Brain microvascular endothelial cell (primary cell): ENCODE measurements around the gene PRDM16.

Experiments used
- DNase-seq: peaks from one replicate; pipeline ENCODE4 v3.0.0-alpha.2; 2020
- H3K27ac ChIP-seq: fragments of 250-450 bp; sonication (Bioruptor Pico); 2 replicates; pipeline ENCODE4 v1.5.1; 2020; ENCODE audit warnings: mild to moderate bottlenecking, moderate library complexity
- H3K27me3 ChIP-seq: fragments of 250-450 bp; sonication (Bioruptor Pico); replicated peaks from 2 replicates; pipeline ENCODE4 v1.5.1; 2020; ENCODE audit warnings: mild to moderate bottlenecking
- H3K36me3 ChIP-seq: fragments of 250-450 bp; sonication (Bioruptor Pico); replicated peaks from 2 replicates; pipeline ENCODE4 v1.5.1; 2020; ENCODE audit warnings: mild to moderate bottlenecking
- H3K4me3 ChIP-seq: 2 replicates; pipeline ENCODE4 v1.5.1; 2011; ENCODE audit warnings: low read depth, mild to moderate bottlenecking, control low read depth, low read length, moderate library complexity
- CTCF ChIP-seq: IDR thresholded peaks from 2 replicates; pipeline ENCODE4 v1.5.1; 2011; ENCODE audit warnings: low read depth, mild to moderate bottlenecking, moderate library complexity, low read length, control low read depth, inconsistent platforms; ENCODE audit errors: missing control alignments
- in situ Hi-C: cut with HindIII; loops from 2 replicates; pipeline ENCODE4 v1.10.0; 2017; ENCODE audit warnings: low sequenced_read_pairs, low pct_ligation_motif_present

Gene PRDM16

GRCh38 chr1:3454811-3455618 is 386.0 kb downstream of the PRDM16 start:
- Histone ChIP-seq H3K27me3 (no peaks in the 10 kb centered on the region), H3K4me3 (no peak overlapping the region), H3K27ac (no peak overlapping the region), H3K36me3 (no peaks in the 10 kb centered on the region)
- TF ChIP-seq CTCF = no peak
- in situ Hi-C loops = no loop called here
- no peak for DNase-seq

GRCh38 chr1:3455670-3456448 is 386.9 kb downstream of the PRDM16 start:
- H3K4me3 ChIP-seq = no peak overlapping the region
- no peaks in the 10 kb centered on the region for H3K27me3 ChIP-seq
- in situ Hi-C loops = no loop called here
- DNase-seq = no peak
- no peak for TF ChIP-seq CTCF
- H3K36me3 ChIP-seq = no peaks in the 10 kb centered on the region
- no peak overlapping the region for H3K27ac ChIP-seq

- in situ Hi-C loops = no loop called here
- Histone ChIP-seq H3K4me3 (no peak overlapping the region), H3K36me3 (no peaks in the 10 kb centered on the region), H3K27ac (no peak overlapping the region), H3K27me3 (no peaks in the 10 kb centered on the region)
- no peak for DNase-seq
- TF ChIP-seq CTCF = no peak
Measured at GRCh38 chr1:3456449-3456963, 387.5 kb downstream of the PRDM16 start.

GRCh38 chr1:3456964-3457909 is 388.2 kb downstream of the PRDM16 start:
- TF ChIP-seq CTCF = no peak
- H3K4me3 ChIP-seq = no peak overlapping the region
- no peak for DNase-seq
- H3K27ac ChIP-seq = no peak overlapping the region
- H3K27me3 ChIP-seq = no peaks in the 10 kb centered on the region
- H3K36me3 ChIP-seq = no peaks in the 10 kb centered on the region
- in situ Hi-C loops = no loop called here
